ENCODE data around the gene NEGR1. TPM values are rescaled to one million over a fixed set of nuclear protein-coding genes. Genes with fewer than 3 reads are reported as not detected.

The NEGR1 gene
- total and polyA plus RNA-seq, 2 experiments from 2014 or later: 0.57 to 0.94 TPM

GRCh38 chr1:71465093-71465492, 817.2 kb downstream of the NEGR1 start (continued):
- no peak for TF ChIP-seq ZNF462 (CRISPR knock-in tag; IDR thresholded peaks at IDR 0.05)

DNA sequence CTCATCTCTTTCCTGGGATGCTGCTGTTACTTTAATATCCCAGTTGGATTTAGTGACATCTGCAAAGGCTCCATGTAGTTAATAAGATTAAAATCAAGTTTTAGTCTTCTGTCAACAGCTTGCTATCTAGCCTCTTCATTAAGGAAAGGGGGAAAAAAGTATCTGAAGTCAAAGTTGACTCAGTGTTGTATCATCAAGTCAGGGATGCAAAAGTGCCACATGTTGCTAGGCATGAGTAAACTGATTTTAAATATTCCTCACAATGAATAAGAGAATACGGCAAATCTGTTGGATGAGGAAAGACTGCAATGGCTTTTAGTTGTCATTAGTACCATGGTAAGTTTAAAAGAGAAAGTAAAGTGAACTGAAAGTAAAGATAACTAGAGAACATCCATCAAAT, 818.3 kb downstream of the NEGR1 start:
- Histone ChIP-seq H3K27ac (ENCODE audit: low read depth) (no peak overlapping the region), H3K79me2 (replicated peaks; ENCODE audit: insufficient read depth) (no peaks in the 10 kb centered on the region), H4K20me1 (replicated peaks; ENCODE audit: insufficient read depth) (no peaks in the 10 kb centered on the region; the same call in 1 of the 2 replicates), H3K4me2 (no peak overlapping the region), H3K36me3 (ENCODE audit: insufficient read depth) (no peaks in the 10 kb centered on the region), H3K9me2 (ENCODE audit: insufficient read depth) (no peaks in the 10 kb centered on the region), H3K4me1 (ENCODE audit: insufficient read depth) (peaks cover 26% of the 10 kb centered on the region), H3K4me3 (no peak overlapping the region), H3K27me3 (ENCODE audit: insufficient read depth) (peaks cover 13% of the 10 kb centered on the region; the same call in 1 of the 2 replicates), H2AFZ (no peak overlapping the region), H3F3A (replicated peaks; ENCODE audit: low read depth) (no peaks in the 10 kb centered on the region)
- Mint-ChIP-seq H3K4me3 (no peak overlapping the region), H3K27me3 (ENCODE audit: insufficient read depth, low read depth, poor library complexity) (peaks cover 7% of the 10 kb centered on the region), H3K36me3 (ENCODE audit: low read depth) (no peaks in the 10 kb centered on the region), H3K27ac (no peak overlapping the region), H3K4me1 (peaks cover 34% of the 10 kb centered on the region), H3K9me3 (no peaks in the 10 kb centered on the region)
- ATAC-seq (no peak), DNase-seq (ENCODE audit: low spot score) (no peak)
- no peak for TF ChIP-seq EZH2phosphoT487 (IDR thresholded peaks at IDR 0.05; ENCODE audit: unreplicated experiment)

GRCh38 chr1:71463144-71463543, 819.2 kb downstream of the NEGR1 start:
- Histone ChIP-seq H3K4me2 (peak overlapping the region; percentile 17), H2AFZ (no peak overlapping the region), H3K4me1 (ENCODE audit: insufficient read depth) (peaks cover 26% of the 10 kb centered on the region), H3K27ac (ENCODE audit: low read depth) (no peak overlapping the region), H3F3A (replicated peaks; ENCODE audit: low read depth) (no peaks in the 10 kb centered on the region), H3K36me3 (ENCODE audit: insufficient read depth) (no peaks in the 10 kb centered on the region), H4K20me1 (replicated peaks; ENCODE audit: insufficient read depth) (no peaks in the 10 kb centered on the region; the same call in 1 of the 2 replicates), H3K4me3 (no peak overlapping the region), H3K9me2 (ENCODE audit: insufficient read depth) (no peaks in the 10 kb centered on the region), H3K27me3 (ENCODE audit: insufficient read depth) (peaks cover 13% of the 10 kb centered on the region; the same call in 1 of the 2 replicates), H3K79me2 (replicated peaks; ENCODE audit: insufficient read depth) (no peaks in the 10 kb centered on the region)
- H3K9me3 Mint-ChIP-seq: no peaks in the 10 kb centered on the region
- no peaks in the 10 kb centered on the region for H3K36me3 Mint-ChIP-seq (ENCODE audit: low read depth)
- ATAC-seq (no peak), DNase-seq (ENCODE audit: low spot score) (no peak)
- peaks cover 7% of the 10 kb centered on the region for H3K27me3 Mint-ChIP-seq (ENCODE audit: insufficient read depth, low read depth, poor library complexity)
- no peak overlapping the region for H3K27ac Mint-ChIP-seq
- no peak overlapping the region for H3K4me3 Mint-ChIP-seq
- peaks cover 34% of the 10 kb centered on the region for H3K4me1 Mint-ChIP-seq
- TF ChIP-seq, protein P1, sequence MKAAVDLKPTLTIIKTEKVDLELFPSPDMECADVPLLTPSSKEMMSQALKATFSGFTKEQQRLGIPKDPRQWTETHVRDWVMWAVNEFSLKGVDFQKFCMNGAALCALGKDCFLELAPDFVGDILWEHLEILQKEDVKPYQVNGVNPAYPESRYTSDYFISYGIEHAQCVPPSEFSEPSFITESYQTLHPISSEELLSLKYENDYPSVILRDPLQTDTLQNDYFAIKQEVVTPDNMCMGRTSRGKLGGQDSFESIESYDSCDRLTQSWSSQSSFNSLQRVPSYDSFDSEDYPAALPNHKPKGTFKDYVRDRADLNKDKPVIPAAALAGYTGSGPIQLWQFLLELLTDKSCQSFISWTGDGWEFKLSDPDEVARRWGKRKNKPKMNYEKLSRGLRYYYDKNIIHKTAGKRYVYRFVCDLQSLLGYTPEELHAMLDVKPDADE (IDR thresholded peaks at IDR 0.05): no peak
- no peak for TF ChIP-seq CREB1 (CRISPR knock-in tag; IDR thresholded peaks at IDR 0.05; ENCODE audit: low read depth)

Data from GM23338 (cell line).